Measurements from ENCODE around the gene CR1L. TPM values are rescaled to one million over a fixed set of nuclear protein-coding genes. Genes with fewer than 3 reads are reported as not detected.

The CR1L gene
- total and polyA plus RNA-seq, 7 donors: 0.05 TPM; not detected in 6

DNA sequence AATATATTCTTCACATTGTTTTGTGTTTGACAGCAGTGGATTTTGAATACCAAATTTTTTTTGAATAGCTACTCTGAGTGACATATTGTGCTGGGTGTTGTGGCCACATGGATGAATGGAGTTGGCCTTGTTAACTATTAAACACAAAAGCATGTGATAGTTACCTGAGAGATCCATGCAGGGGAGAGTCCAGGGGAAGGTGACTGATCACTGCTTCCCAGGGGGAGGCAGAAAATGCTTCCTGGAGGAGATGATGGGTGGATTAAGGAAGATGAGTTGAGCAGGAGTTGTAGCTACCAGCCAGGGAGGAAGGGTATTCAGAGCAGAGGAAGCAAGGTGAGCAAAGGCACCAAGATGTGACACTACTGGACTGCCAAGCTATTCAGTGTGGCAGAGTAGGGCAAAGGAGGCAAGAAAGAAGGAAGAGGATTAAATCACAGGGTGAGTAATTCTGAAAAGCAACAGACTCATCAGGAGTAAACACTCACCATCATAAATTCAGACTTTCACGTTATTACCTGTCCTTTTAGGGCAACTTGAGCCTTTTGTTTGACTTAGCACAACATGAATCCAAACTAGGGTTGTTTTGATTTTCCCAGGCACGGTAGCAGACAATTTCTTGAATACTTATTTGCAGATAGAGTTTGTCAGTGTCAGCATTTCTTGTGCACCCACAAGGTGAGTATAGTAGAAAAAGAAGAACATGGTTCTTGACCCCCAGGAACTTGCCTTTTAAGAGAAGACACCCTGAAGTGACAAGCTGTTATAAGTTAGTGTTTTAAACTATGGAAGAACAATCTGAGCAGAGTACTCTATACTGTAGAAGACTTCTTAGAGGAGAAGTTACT lies 111.1 kb downstream of the CR1L start:
- Histone ChIP-seq H3K9me3 (no peaks in the 10 kb centered on the region), H3K4me1 (peaks cover 32% of the 10 kb centered on the region), H3K27me3 (ENCODE audit: insufficient read depth in 3 of 3, low read length in 2 of 3) (no peaks in the 10 kb centered on the region), H3K4me3 (no peak overlapping the region), H3K27ac (no peak overlapping the region), H3K36me3 (ENCODE audit: insufficient read depth in 1 of 2, low read depth in 1 of 2) (peaks cover 0 to 41% of the 10 kb centered on the region in 2 donors)
- 72 to 86% (median 77%) methylated on average over 2 of the region's 2 CpGs for WGBS, 3 donors
- TF ChIP-seq, protein P1, sequence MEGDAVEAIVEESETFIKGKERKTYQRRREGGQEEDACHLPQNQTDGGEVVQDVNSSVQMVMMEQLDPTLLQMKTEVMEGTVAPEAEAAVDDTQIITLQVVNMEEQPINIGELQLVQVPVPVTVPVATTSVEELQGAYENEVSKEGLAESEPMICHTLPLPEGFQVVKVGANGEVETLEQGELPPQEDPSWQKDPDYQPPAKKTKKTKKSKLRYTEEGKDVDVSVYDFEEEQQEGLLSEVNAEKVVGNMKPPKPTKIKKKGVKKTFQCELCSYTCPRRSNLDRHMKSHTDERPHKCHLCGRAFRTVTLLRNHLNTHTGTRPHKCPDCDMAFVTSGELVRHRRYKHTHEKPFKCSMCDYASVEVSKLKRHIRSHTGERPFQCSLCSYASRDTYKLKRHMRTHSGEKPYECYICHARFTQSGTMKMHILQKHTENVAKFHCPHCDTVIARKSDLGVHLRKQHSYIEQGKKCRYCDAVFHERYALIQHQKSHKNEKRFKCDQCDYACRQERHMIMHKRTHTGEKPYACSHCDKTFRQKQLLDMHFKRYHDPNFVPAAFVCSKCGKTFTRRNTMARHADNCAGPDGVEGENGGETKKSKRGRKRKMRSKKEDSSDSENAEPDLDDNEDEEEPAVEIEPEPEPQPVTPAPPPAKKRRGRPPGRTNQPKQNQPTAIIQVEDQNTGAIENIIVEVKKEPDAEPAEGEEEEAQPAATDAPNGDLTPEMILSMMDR (IDR thresholded peaks at IDR 0.05): no peak
- ATAC-seq (no peak), DNase-seq (no peak)
- intact Hi-C loops (cut with DNase I): no loop called here

DNA sequence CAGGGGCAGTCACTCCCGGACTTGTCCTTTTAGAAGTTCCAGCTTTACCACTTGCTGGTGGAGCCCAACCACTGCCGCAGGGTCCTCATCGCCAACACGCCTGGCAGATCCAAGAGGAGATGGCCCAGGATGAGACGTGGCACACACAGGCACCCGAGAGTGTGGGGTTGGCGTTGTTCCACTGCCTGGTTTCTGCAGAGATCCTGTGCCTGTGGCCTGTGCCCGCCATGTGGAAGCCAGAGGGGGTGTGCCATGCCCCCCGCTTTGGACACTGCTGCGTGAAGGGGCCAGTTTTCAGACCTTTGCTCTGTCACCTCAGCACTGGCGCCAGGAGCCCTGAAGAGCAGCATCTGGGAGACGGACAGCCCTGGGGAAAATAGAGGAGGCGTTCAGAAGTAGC lies 117.7 kb downstream of the CR1L start:
- WGBS, 3 donors: 94 to 96% (median 95%) methylated on average over 13 of the region's 13 CpGs
- TF ChIP-seq, protein P1 (IDR thresholded peaks at IDR 0.05): no peak
- ATAC-seq (no peak), DNase-seq (no peak)
- Histone ChIP-seq H3K36me3 (ENCODE audit: insufficient read depth in 1 of 2, low read depth in 1 of 2) (peaks cover 6 to 92% of the 10 kb centered on the region in 2 donors), H3K4me1 (no peaks in the 10 kb centered on the region), H3K9me3 (no peaks in the 10 kb centered on the region), H3K27me3 (ENCODE audit: insufficient read depth in 3 of 3, low read length in 2 of 3) (no peaks in the 10 kb centered on the region), H3K4me3 (no peak overlapping the region), H3K27ac (no peak overlapping the region)
- intact Hi-C loops (cut with DNase I): no loop called here

DNA sequence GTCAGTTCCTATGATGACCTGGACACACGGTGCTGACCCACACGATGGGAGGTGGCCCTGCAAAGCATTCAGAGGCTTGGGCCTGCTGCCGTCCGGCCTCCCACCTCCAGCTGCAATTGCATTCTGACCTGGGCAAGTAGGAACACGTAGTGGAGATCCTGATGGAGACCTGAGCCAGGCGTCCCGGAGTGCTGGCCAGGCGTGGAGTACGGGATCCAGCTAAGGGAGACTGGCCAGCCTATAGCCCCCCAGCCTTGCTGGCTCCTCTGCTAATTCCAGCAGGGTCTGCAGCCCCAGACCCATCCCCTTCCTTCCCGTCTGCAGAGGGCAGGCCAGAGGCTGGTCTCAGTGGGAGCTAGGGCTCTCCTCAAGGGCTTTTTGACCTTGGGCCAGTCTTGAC lies 118.2 kb downstream of the CR1L start:
- peaks cover 6 to 92% of the 10 kb centered on the region in 2 donors for H3K36me3 ChIP-seq (ENCODE audit: insufficient read depth in 1 of 2, low read depth in 1 of 2)
- H3K4me1 ChIP-seq: no peaks in the 10 kb centered on the region
- H3K27me3 ChIP-seq (ENCODE audit: insufficient read depth in 3 of 3, low read length in 2 of 3): no peaks in the 10 kb centered on the region
- no peak overlapping the region for H3K27ac ChIP-seq
- no peak overlapping the region for H3K4me3 ChIP-seq
- WGBS, 3 donors: 92 to 96% (median 93%) methylated on average over 10 of the region's 10 CpGs
- H3K9me3 ChIP-seq: no peaks in the 10 kb centered on the region
- DNase-seq (no peak), ATAC-seq (no peak)
- TF ChIP-seq, protein P1 (IDR thresholded peaks at IDR 0.05): no peak
- intact Hi-C loops (cut with DNase I): no loop called here

DNA sequence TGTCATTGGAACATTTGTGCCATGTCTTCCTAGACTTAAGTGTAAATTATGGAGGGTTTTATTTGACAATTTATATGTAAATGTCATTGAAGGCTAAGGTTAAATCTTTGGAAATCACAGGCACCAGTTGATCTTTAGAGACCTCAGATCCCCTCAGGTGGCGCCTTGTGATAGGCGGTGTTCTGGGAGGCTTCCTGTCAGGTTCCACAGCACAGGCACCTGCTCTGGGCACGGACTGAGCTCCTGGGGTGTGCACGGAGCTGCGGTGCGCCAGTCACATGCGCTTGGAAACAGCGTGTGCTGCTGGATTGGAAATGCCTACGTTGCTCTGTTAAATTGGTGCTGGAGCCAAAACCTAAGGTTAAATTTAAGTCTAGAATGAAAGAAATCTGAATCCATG lies 119.0 kb downstream of the CR1L start:
- Histone ChIP-seq H3K36me3 (ENCODE audit: insufficient read depth in 1 of 2, low read depth in 1 of 2) (peaks cover 6 to 92% of the 10 kb centered on the region in 2 donors), H3K4me1 (no peaks in the 10 kb centered on the region), H3K27ac (no peak overlapping the region), H3K4me3 (no peak overlapping the region), H3K27me3 (ENCODE audit: insufficient read depth in 3 of 3, low read length in 2 of 3) (no peaks in the 10 kb centered on the region), H3K9me3 (no peaks in the 10 kb centered on the region)
- ATAC-seq: no peak
- DNase-seq: no peak
- TF ChIP-seq, protein P1 (IDR thresholded peaks at IDR 0.05): no peak
- intact Hi-C loops (cut with DNase I): no loop called here
- 87 to 92% (median 88%) methylated on average over 9 of the region's 9 CpGs for WGBS, 3 donors

Data from psoas muscle (tissue), 8 donors.